Stimulated activated CD4-positive, alpha-beta T cell treated with anti-CD3 and anti-CD28 coated beads, Interleukin-2, amount 100 ng/mL, for 24 hours (primary cell): ENCODE data around the gene MBD6.
"Not testable (repeated sequence)": the region's sequence is repeated elsewhere in the genome, so short reads cannot be mapped to it uniquely, and the experiment has no call there.

Experiments used
- DNase-seq, 2 donors: peaks; one replicate each; pipeline ENCODE4 v3.0.0-alpha.2; 2020

MBD6 gene

DNA sequence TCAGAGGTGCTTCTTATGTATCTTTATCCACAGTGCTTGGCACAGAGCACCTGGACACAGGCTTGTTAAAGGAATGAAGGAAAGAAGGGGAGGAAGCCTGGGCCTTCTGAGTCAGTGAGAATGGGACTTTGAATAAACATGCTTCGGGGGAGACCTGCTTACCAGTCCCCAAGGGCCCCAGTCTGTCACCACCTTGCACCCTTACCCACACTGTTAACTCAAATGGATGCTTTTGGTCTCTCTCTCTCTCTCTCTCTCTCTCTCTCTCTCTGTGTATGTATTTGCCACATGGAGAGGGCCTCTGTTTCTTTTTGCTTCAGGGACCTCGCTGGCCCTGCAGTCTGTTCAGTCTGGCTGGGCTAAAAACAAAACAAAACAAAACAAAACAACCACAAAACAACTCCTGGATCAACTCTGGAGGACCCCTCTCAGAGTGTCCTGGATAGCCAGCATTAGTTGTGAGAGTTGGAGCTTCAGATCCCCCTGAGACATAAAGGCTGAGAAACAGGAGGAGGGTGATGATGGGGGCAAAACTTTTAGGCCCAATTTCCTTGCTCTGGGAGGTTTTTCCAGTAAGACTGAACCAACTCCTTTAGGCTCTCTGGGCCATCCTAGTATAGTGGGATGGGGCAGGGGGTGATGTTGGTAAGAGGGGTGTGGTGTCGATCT, 29.1 kb downstream of the MBD6 start:
- no peak for DNase-seq

- no peak for DNase-seq
These were observed 29.7 kb downstream of the MBD6 start for GRCh38 chr12:57552306-57552651.

DNA sequence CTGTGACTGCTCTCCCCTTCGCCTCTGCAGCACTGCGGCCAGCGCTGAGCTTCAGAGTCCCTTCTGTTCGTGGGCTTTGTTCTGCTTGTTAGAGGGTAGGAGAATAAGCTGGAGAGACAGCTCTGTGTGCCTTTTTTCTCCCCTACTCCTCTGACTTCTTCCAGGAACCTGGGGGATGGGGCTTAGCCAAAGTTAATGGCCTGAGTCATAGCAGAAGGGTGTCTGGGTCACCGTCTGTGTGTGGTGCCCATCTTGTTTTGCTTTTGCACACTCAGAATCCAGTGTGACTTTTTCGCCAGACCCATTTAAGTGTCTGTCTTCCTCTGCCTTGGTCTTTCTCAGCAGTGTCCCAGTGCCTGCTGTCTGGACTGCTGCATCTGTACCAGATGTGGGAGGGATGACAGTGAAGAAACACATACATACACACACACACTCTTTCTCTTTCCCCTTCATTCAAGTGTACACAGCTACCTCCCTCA, 30.2 kb downstream of the MBD6 start:
- DNase-seq: no peak

DNA sequence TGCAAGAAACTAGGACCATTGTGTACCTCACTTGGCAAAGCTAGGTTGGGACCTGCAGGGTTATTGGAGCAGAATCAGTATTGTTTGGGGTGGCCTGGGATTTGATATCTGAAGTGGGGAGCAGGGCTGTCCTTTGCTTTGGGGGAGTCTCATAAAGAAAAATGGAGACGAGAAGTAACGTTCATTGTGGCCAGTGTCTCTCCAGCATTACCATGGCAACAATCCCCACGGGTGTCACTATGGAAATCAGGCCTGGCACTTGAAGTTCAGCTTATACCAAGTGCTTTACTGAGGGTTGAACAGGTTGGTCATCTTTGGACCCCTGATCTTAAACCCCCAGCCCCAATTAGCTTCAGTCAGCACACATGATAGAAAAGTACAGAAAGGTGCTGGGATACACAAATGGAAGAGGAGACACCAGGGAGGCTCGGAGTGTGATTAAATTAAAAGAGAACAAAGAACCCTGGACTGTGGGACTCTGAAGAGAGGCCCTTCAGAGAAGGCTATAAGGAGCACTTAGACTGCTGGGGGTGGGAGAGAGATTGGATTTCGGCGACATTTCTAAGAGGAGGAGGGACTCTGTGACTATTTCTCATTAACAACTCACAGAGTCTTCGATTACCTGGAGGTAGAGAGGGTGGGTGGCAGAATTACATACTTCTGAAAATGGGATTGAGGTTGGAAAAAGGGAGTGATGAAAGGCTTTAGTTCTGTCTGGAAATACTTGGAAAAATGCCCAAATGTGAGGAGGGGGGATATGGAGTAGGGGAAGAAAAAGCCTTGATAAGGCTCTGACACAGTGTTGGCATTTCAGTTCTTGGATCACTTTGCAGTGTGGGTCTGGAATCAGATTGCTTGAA, 30.9 kb downstream of the MBD6 start:
- no peak for DNase-seq

DNA sequence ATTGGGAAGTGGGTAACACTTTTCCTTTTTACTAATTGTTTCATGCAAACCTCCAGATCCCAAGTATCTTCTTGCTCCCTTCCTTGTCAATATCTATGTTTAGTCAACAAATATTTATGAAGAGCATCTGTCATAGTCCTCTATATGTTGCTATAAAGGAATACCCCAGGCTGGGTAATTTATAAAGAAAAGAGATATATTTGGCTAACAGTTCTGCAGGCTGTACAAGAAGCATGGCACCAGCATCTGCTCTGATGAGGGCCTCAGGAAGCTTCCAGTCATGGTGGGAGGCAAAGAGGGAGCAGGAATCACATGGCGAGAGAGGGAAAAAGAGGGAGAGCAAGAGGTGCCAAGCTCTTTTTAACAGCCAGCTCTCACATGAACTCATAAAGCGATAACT, 31.8 kb downstream of the MBD6 start:
- DNase-seq: no peak

GRCh38 chr12:57554897-57555296, 32.3 kb downstream of the MBD6 start:
- DNase-seq: no peak

GRCh38 chr12:57558864-57559263, 36.2 kb downstream of the MBD6 start:
- no peak for DNase-seq

- no peak for DNase-seq
These were observed 37.9 kb downstream of the MBD6 start for GRCh38 chr12:57560516-57560915.

DNA sequence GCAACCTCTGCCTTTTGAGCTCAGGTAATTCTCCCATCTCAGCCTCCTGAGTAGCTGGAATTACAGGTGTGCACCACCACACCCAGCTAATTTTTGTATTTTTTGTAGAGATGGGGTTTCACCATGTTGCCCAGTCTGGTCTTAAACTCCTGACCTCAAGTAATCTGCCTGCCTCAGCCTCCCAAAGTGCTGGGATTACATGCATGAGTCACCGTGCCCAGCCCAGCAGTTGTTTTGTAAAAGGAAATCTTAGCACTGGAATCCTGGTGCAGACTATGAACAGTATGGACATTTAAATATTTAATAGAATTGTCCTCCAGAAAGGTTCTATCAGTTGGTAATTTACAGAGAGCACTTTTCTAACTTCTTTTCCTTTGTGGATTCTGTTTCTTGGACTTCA, 38.5 kb downstream of the MBD6 start:
- not testable (repeated sequence) for DNase-seq

- DNase-seq: no peak
These were observed 40.7 kb downstream of the MBD6 start for GRCh38 chr12:57563358-57563757.

GRCh38 chr12:57564178-57564740, 41.6 kb downstream of the MBD6 start:
- no peak for DNase-seq

- no peak for DNase-seq
These were observed 46.2 kb downstream of the MBD6 start for GRCh38 chr12:57568838-57569237.

- DNase-seq: no peak
These were observed 47.2 kb downstream of the MBD6 start for GRCh38 chr12:57569858-57570257.

DNA sequence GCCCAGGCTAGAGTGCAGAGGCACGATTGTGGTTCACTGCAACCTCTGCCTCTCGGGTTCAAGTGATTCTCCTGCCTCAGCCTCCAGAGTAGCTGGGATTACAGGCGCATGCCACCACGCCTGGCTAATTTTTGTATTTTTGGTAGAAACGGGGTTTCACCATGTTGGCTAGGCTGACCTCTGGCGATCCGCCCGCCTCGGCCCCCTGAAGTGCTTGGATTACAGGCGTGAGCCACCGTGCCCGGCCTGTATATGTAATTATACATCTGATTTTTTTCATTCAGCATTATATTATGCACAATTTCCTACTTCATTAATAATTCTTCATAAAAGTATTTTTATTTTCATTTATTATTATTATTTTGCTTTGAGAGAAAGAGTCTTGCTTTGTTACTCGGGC, 47.8 kb downstream of the MBD6 start:
- not testable (repeated sequence) for DNase-seq

- no peak for DNase-seq
These were observed 49.5 kb downstream of the MBD6 start for GRCh38 chr12:57571926-57572762.

DNA sequence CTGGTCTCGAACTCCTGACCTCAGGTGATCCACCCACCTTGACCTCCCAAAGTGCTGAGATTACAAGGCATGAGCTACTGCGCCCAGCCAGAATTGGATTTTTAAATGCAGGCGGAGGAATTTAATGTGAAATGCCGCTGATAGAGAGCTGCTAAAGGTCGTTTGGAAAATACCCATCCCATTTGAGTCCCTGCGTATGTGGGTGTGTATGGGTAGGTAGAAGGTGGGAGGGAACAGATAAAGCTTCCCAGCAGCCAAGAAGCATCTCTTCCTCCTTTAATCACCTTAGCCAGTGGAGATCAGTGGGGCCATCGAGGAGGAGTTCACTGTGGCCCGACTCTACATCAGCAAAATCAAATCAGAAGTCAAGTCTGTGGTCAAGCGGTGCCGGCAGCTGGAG, 52.2 kb downstream of the MBD6 start:
- DNase-seq: no peak

DNA sequence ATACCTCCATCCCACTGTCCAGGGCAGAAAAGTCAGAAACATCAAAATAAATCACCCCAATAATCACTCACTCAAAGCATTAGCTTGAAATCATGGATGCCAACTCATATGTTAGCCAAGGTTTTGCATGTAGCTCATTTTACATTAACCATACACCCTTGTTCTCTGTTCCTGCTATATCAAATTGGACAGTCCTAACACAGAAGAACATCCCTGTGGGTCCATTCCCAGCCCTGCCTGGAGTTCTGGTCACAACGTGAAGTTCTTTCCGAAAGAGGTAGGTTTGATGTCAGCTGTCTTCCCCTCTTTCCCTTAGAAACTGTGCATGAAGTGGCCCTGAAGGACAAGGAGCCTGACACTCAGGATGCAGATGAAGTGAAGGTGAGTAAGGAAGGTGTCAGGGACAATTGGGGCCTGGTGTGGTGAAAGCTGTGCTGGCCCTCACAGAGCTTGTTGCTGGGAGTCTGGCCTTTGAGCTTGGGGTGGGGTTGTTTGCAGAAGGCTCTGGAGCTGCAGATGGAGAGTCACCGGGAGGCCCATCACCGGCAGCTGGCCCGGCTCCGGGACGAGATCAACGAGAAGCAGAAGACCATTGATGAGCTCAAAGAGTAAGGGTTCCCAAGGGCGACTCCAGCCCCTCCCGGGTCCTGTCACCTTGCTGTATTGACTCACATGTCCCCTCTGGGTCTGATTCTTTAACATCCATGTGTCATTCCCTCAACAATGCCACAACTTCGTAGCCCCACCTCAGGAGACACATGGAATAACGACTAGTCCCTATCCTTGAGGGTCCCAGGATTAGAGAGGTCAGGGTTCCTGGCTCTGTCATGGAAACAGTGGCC, 53.4 kb downstream of the MBD6 start:
- no peak for DNase-seq

- DNase-seq: no peak
These were observed 54.1 kb downstream of the MBD6 start for GRCh38 chr12:57576613-57577160.

DNA sequence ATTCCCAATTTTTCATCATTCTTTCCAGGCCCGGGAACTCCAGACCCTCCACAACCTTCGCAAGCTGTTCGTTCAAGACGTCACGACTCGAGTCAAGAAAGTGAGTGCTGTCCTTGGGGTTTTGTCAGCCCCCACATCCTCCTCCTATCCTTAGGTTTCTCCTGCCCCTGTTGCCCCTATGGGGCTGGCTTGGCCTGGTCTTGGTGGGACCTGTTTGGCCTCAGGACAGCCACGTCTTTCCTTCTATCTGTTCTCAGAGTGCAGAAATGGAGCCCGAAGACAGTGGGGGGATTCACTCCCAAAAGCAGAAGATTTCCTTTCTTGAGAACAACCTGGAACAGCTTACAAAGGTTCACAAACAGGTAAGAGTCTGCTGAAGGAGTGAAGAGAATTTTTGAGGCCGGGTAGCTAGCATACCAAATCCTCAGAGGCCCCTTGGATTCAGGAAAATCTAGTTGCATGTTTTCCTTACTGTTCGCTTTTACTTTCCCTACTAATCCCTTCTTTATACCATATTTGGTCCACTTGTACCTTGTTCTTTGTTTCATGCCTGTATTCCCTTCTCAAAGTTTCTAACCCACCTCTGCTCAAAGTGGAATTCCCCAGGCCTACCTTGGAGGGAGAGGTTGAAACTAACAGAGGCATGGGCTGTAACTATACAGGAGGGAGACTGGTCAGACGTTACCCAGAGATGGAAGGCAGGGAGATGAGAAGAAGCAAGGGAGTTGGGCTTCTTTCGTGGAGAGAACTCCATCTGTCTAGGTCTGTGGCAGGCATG, 55.5 kb downstream of the MBD6 start:
- no peak for DNase-seq

DNA sequence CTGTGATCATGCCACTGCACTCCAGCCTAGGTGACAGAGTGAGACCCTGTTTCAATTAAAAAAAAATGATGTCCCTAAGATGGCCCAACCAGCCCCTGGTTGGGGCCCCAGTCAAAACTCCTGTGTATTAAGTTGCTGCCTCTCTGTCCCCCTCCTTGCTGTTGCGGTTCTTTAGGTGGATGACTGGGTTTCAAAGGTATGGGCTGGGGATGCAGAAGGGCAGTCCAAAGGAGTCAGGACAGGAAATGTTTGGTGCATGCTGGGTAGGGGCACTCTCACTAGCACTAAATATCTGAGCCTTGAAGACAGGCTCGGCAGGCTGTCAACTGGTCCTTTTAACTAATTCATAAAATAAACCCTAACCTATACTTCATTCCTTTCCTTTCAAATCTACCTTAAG, 56.4 kb downstream of the MBD6 start:
- no peak for DNase-seq
